RWPE1 (cell line): ENCODE measurements around the gene TCF7L1.
A peak's percentile ranks its signal among the peaks of the same experiment; 100 is the strongest.

ENCODE experiments used
- CTCF ChIA-PET: fragments of 350-600 bp; sonication (Branson Sonifier 250); formaldehyde crosslinking; extraction: SDS; loops from one replicate; lab custom pipeline; 2021; lab: Yijun Ruan, JAX
- POLR2A ChIA-PET: fragments of 400-600 bp; formaldehyde crosslinking; extraction: SDS; loops from one replicate; lab custom pipeline; 2020; ENCODE audit warnings: antibody characterized with exemption; ENCODE audit not compliant: low non-redundant PET; lab: Yijun Ruan, JAX
- DNase-seq: peaks from one replicate; pipeline ENCODE4 v3.0.0; 2012; ENCODE audit warnings: low spot score
- H3K27ac ChIP-seq: fragments of 450-650 bp; 2 replicates; pipeline ENCODE4 v1.5.1; 2017
- TF ChIP-seq, protein P1 (sequence below): fragments of 450-650 bp; conservative IDR thresholded peaks from 2 replicates; pipeline ENCODE4 v1.5.1; 2017; ENCODE audit warnings: low read depth, mild to moderate bottlenecking

The TCF7L1 gene

DNA sequence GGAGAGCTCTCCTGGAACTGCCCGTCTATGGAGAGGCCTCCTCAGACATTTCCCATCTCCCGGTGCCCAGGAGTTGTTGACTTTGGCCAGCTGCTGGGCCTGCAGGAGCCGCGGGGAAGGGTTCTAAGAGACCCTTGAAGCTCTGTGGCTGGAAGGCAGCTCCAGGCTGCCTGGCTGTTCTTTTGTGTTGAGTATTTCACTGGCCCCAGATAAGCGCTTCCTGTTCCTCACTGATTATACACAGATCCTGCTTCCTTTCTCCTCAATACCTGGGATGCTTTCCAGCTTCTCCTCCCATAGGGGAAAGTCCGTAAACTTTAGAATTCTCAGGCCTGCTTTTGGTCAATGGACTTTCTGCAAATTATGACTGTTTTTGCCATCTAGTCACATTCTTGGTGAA is 136.8 kb downstream of the TCF7L1 start:
- ChIA-PET CTCF (interaction anchor here (0.5 to 0.7 kb wide), 4 partner anchors 11 to 74 kb away, joined by 3 read pairs; no protein-coding TSS in a partner anchor), POLR2A (no interaction called here)
- no peak for DNase-seq
- TF ChIP-seq, protein P1, sequence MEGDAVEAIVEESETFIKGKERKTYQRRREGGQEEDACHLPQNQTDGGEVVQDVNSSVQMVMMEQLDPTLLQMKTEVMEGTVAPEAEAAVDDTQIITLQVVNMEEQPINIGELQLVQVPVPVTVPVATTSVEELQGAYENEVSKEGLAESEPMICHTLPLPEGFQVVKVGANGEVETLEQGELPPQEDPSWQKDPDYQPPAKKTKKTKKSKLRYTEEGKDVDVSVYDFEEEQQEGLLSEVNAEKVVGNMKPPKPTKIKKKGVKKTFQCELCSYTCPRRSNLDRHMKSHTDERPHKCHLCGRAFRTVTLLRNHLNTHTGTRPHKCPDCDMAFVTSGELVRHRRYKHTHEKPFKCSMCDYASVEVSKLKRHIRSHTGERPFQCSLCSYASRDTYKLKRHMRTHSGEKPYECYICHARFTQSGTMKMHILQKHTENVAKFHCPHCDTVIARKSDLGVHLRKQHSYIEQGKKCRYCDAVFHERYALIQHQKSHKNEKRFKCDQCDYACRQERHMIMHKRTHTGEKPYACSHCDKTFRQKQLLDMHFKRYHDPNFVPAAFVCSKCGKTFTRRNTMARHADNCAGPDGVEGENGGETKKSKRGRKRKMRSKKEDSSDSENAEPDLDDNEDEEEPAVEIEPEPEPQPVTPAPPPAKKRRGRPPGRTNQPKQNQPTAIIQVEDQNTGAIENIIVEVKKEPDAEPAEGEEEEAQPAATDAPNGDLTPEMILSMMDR: no peak
- peak overlapping the region; percentile 40; the same call in 1 of the 2 replicates for H3K27ac ChIP-seq

DNA sequence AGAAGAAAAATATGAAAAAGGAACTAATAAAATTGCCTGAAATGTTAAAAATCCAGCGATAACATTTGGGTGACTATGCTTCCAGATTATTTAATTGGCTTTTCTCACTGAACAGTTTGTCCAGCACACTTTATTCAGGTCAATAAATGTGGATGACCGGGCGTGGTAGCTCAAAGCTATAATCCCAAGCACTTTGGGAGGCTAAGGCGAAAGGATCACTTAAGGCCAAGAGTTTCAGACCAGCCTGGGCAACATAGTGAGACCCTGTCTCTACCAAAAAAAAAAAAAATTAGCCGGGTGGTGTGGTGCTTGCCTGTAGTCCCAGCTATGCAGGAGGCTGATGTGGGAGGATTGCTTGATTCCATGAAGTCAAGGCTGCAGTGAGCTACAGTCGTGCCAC is 139.2 kb downstream of the TCF7L1 start:
- CTCF ChIA-PET: no interaction called here

GRCh38 chr2:85273738-85274731 is 140.8 kb downstream of the TCF7L1 start:
- CTCF ChIA-PET: interaction anchor here (0.6 to 1.5 kb wide), 5 partner anchors 11 to 286 kb away, joined by 3 to 6 read pairs (median 3); no protein-coding TSS in a partner anchor
- peak; percentile 85 for DNase-seq
- peak overlapping the region; percentile 88 for H3K27ac ChIP-seq
- POLR2A ChIA-PET: no interaction called here
- TF ChIP-seq, protein P1: no peak

More for the DNA sequence above, 139.2 kb downstream of the TCF7L1 start:
- peak overlapping the region; percentile 88 for H3K27ac ChIP-seq
- no peak for DNase-seq
- TF ChIP-seq, protein P1: no peak
- POLR2A ChIA-PET: no interaction called here

- POLR2A ChIA-PET: no interaction called here
- TF ChIP-seq, protein P1: no peak
- peak overlapping the region; percentile 96 for H3K27ac ChIP-seq
- CTCF ChIA-PET: interaction anchor here (0.6 kb wide), 1 partner anchor 9 kb away, joined by 3 read pairs; no protein-coding TSS in a partner anchor
- no peak for DNase-seq
Observed at GRCh38 chr2:85275984-85276540, 142.9 kb downstream of the TCF7L1 start.

- TF ChIP-seq, protein P1: no peak
- DNase-seq: no peak
- peak overlapping the region; percentile 96 for H3K27ac ChIP-seq
- CTCF ChIA-PET: interaction anchor here (0.6 kb wide), 1 partner anchor 8 kb away, joined by 3 read pairs; no protein-coding TSS in a partner anchor
- POLR2A ChIA-PET: no interaction called here
Observed at GRCh38 chr2:85276571-85277118, 143.5 kb downstream of the TCF7L1 start.
